Ishikawa (cell line): Measurements from ENCODE around the gene ADGRL3.

Experiments
- EP300 ChIP-seq: IDR thresholded peaks from 2 replicates; pipeline ENCODE4 v1.6.1; 2012; ENCODE audit warnings: borderline replicate concordance
- FOXM1 ChIP-seq: IDR thresholded peaks from 2 replicates; pipeline ENCODE4 v1.6.1; 2012; ENCODE audit warnings: low read depth, borderline replicate concordance
- TAF1 ChIP-seq: IDR thresholded peaks from 2 replicates; pipeline ENCODE4 v1.6.1; 2012; ENCODE audit warnings: low read depth, mild to moderate bottlenecking
- ZBTB7A ChIP-seq: IDR thresholded peaks from 2 replicates; pipeline ENCODE4 v1.6.1; 2012; ENCODE audit warnings: low read depth
- TF ChIP-seq, protein P1 (sequence below): IDR thresholded peaks from 2 replicates; pipeline ENCODE4 v1.6.1; 2012

DNA sequence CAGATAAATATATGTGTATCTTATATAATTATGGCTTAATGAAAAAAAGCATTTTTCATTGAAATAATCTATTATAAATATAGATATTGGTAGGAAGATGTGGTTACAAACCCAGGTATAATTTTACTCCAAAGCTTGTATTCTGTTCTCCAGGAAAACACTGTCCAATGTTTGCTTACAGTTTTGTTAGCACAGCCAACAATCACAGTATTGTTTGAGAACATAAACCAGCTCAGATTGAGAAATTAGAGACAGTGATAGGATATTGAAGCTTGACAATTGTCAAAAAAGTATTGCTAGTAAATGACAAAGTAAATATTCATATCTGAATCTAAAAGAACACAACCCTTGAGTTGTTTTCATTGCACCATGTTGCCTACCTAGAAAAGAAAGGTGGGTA, 228.8 kb downstream of the ADGRL3 start:
- TF ChIP-seq TAF1 (no peak), FOXM1 (no peak), ZBTB7A (no peak), EP300 (no peak)
- TF ChIP-seq, protein P1, sequence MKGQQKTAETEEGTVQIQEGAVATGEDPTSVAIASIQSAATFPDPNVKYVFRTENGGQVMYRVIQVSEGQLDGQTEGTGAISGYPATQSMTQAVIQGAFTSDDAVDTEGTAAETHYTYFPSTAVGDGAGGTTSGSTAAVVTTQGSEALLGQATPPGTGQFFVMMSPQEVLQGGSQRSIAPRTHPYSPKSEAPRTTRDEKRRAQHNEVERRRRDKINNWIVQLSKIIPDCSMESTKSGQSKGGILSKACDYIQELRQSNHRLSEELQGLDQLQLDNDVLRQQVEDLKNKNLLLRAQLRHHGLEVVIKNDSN = no peak
